ENCODE data around the gene ANKFN1.

DNA sequence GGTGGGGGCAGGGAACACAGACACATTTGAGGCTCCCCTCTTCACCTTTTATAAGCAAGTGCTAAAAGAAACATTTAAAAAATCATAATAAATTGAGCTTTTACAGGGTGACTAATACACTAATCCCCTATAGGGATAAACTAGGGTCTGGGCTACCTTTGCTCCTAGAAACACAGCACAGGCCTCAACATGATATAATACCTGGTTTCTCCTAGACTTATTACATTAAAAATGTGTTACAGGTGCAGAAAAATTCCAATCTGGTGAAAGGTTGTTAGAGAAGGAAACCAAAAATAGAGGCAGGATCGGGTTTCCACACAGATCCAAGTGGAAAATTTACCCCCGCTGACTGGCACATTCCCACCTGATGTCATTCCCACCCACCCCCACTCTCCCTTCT, 315.6 kb downstream of the ANKFN1 start:
- TF ChIP-seq, protein P1, sequence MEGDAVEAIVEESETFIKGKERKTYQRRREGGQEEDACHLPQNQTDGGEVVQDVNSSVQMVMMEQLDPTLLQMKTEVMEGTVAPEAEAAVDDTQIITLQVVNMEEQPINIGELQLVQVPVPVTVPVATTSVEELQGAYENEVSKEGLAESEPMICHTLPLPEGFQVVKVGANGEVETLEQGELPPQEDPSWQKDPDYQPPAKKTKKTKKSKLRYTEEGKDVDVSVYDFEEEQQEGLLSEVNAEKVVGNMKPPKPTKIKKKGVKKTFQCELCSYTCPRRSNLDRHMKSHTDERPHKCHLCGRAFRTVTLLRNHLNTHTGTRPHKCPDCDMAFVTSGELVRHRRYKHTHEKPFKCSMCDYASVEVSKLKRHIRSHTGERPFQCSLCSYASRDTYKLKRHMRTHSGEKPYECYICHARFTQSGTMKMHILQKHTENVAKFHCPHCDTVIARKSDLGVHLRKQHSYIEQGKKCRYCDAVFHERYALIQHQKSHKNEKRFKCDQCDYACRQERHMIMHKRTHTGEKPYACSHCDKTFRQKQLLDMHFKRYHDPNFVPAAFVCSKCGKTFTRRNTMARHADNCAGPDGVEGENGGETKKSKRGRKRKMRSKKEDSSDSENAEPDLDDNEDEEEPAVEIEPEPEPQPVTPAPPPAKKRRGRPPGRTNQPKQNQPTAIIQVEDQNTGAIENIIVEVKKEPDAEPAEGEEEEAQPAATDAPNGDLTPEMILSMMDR (IDR thresholded peaks at IDR 0.05), result no peak
- no peak for TF ChIP-seq POLR2A (IDR thresholded peaks at IDR 0.05)
